Liver (tissue), 9 donors: ENCODE measurements around the gene OSMR. TPM values are rescaled to one million over a fixed set of nuclear protein-coding genes. Genes with fewer than 3 reads are reported as not detected.

ENCODE experiments used
- DNase-seq: peaks from one replicate; pipeline ENCODE4 v3.0.0-alpha.2; 2017; ENCODE audit warnings: low spot score
- H3K27ac ChIP-seq, 2 donors: one replicate each; pipeline ENCODE4 v1.7.0; 2013; ENCODE audit warnings: inconsistent platforms in 2 of 2, low read length in 2 of 2, control low read depth in 1 of 2, low read depth in 1 of 2, mild to moderate bottlenecking in 1 of 2
- H3K27me3 ChIP-seq, 4 donors: one replicate each; pipeline versions ENCODE4 v1.6.1 to v1.7.0; 2013; ENCODE audit warnings: low read length in 3 of 4, inconsistent platforms in 1 of 4, mild to moderate bottlenecking in 1 of 4, moderate library complexity in 1 of 4; ENCODE audit not compliant: control insufficient read depth in 4 of 4, insufficient read depth in 4 of 4
- H3K36me3 ChIP-seq, 4 donors: one replicate each; pipeline versions ENCODE4 v1.6.1 to v1.7.0; 2013; ENCODE audit warnings: low read length in 3 of 4, mild to moderate bottlenecking in 3 of 4, low read depth in 1 of 4, moderate library complexity in 1 of 4; ENCODE audit not compliant: control insufficient read depth in 4 of 4, insufficient read depth in 3 of 4
- H3K4me1 ChIP-seq, 4 donors: one replicate each; pipeline versions ENCODE4 v1.6.1 to v1.7.0; 2013; ENCODE audit warnings: low read length in 3 of 4, mild to moderate bottlenecking in 3 of 4, moderate library complexity in 1 of 4; ENCODE audit not compliant: control insufficient read depth in 4 of 4, insufficient read depth in 4 of 4
- H3K4me3 ChIP-seq, 3 donors: one replicate each; pipeline versions ENCODE4 v1.6.1 to v1.7.0; 2013; ENCODE audit warnings: low read length in 3 of 3, control low read depth in 1 of 3, low read depth in 1 of 3, mild to moderate bottlenecking in 1 of 3
- H3K9ac ChIP-seq, 2 donors: one replicate each; pipeline ENCODE4 v1.7.0; 2013; ENCODE audit warnings: low read length in 2 of 2, mild to moderate bottlenecking in 2 of 2, moderate library complexity in 2 of 2, control low read depth in 1 of 2, low read depth in 1 of 2
- H3K9me3 ChIP-seq, 4 donors: one replicate each; pipeline versions ENCODE4 v1.6.1 to v1.7.0; 2013; ENCODE audit warnings: low read length in 3 of 4; ENCODE audit not compliant: control insufficient read depth in 4 of 4
- ATF3 ChIP-seq: IDR thresholded peaks from 2 replicates; pipeline ENCODE4 v1.6.1; 2016; ENCODE audit warnings: antibody characterized with exemption
- EGR1 ChIP-seq, 2 donors: IDR thresholded peaks; 2 replicates each; pipeline ENCODE4 v1.6.1; 2016 to 2018; ENCODE audit warnings: antibody characterized with exemption in 2 of 2, low read depth in 2 of 2
- FOXA1 ChIP-seq: IDR thresholded peaks from 2 replicates; pipeline ENCODE4 v1.6.1; 2016; ENCODE audit warnings: antibody characterized with exemption
- FOXA2 ChIP-seq: IDR thresholded peaks from 2 replicates; pipeline ENCODE4 v1.6.1; 2016; ENCODE audit warnings: antibody characterized with exemption
- GABPA ChIP-seq, 2 donors: IDR thresholded peaks in 1 of 2; conservative IDR thresholded peaks in 1 of 2; 2 replicates each; pipeline ENCODE4 v1.6.1; 2016; ENCODE audit warnings: antibody characterized with exemption in 2 of 2, mild to moderate bottlenecking in 1 of 2, moderate library complexity in 1 of 2
- HNF4G ChIP-seq: IDR thresholded peaks from 2 replicates; pipeline ENCODE4 v1.6.1; 2016; ENCODE audit warnings: antibody characterized with exemption
- JUND ChIP-seq, 2 donors: IDR thresholded peaks; 2 replicates each; pipeline ENCODE4 v1.6.1; 2016; ENCODE audit warnings: antibody characterized with exemption in 2 of 2
- MAX ChIP-seq: IDR thresholded peaks from 2 replicates; pipeline ENCODE4 v1.6.1; 2016; ENCODE audit warnings: antibody characterized with exemption
- NR2F2 ChIP-seq: IDR thresholded peaks from 2 replicates; pipeline ENCODE4 v1.6.1; 2016; ENCODE audit warnings: antibody characterized with exemption
- RAD21 ChIP-seq, 2 donors: IDR thresholded peaks; 2 replicates each; pipeline ENCODE4 v1.6.1; 2016; ENCODE audit warnings: antibody characterized with exemption in 2 of 2, mild to moderate bottlenecking in 2 of 2
- RXRA ChIP-seq, 2 donors: IDR thresholded peaks; 2 replicates each; pipeline ENCODE4 v1.6.1; 2017 to 2018; ENCODE audit warnings: antibody characterized with exemption in 2 of 2, mild to moderate bottlenecking in 1 of 2
- SP1 ChIP-seq: IDR thresholded peaks from 2 replicates; pipeline ENCODE4 v1.6.1; 2018; ENCODE audit warnings: antibody characterized with exemption, mild to moderate bottlenecking
- TAF1 ChIP-seq: conservative IDR thresholded peaks from 2 replicates; pipeline ENCODE4 v1.6.1; 2016; ENCODE audit warnings: antibody characterized with exemption, mild to moderate bottlenecking
- YY1 ChIP-seq: IDR thresholded peaks from 2 replicates; pipeline ENCODE4 v1.6.1; 2016; ENCODE audit warnings: antibody characterized with exemption, mild to moderate bottlenecking
- ZBTB33 ChIP-seq: IDR thresholded peaks from 2 replicates; pipeline ENCODE4 v1.6.1; 2016; ENCODE audit warnings: antibody characterized with exemption
- WGBS: extraction: QIAGEN DNeasy Blood & Tissue Kit; methylation state at CpG from one replicate; pipeline ENCODE4 v1.1.7; 2013; 5-methylcytosine and 5-hydroxymethylcytosine counted together
- polyA plus RNA-seq, 2 donors: library from polyadenylated mRNA; stranded (reverse) in 1 of 2; unstranded in 1 of 2; fragments of 200-250 nt in 1 of 2; fragments of >200 nt in 1 of 2; fragmentation: Nextera tagmentation in 1 of 2; extraction: Ambion mirVana in 1 of 2; gene quantifications; one replicate each; pipeline versions ENCODE4 v1.2.1 to v1.2.3, GENCODE V29; 2013 to 2015
- total RNA-seq, 2 donors: library from RNA; depleted of rRNA; stranded (reverse); fragments of >200 nt; gene quantifications; one replicate each; pipeline ENCODE4 v1.2.3, GENCODE V29; 2014
- donor health status: healthy.
- donor health status: healthy.
- donor health status: healthy.
- donor health status: healthy.
- donor health status: healthy.

OSMR gene
- total and polyA plus RNA-seq, 4 donors = 4.3 to 34.5 (median 11.7) TPM

GRCh38 chr5:38879078-38879460 lies 33.3 kb downstream of the OSMR start (continued):
- TF ChIP-seq EGR1 (IDR thresholded peaks at IDR 0.05; ENCODE audit: low read depth in 2 of 2) = no peak
- TF ChIP-seq ATF3 = no peak
- no peak for TF ChIP-seq JUND (IDR thresholded peaks at IDR 0.05)
- no peak for TF ChIP-seq ZBTB33

- no peak overlapping the region for H3K9ac ChIP-seq
- H3K27ac ChIP-seq = no peak overlapping the region
- H3K36me3 ChIP-seq = peaks cover 3 to 31% (median 16%) of the 10 kb centered on the region in 4 donors
- DNase-seq = no peak
- TF ChIP-seq GABPA (IDR thresholded peaks at IDR 0.05 in 1 of 2, conservative IDR thresholded peaks at IDR 0.05 in 1 of 2) = no peak
- TF ChIP-seq HNF4G = no peak
- no peak for TF ChIP-seq SP1
- TF ChIP-seq EGR1 (IDR thresholded peaks at IDR 0.05; ENCODE audit: low read depth in 2 of 2) = no peak
- no peak for TF ChIP-seq FOXA2
- TF ChIP-seq YY1 = no peak
- TF ChIP-seq RAD21 (IDR thresholded peaks at IDR 0.05) = no peak
- no peak for TF ChIP-seq RXRA (IDR thresholded peaks at IDR 0.05)
- no peak for TF ChIP-seq NR2F2
- TF ChIP-seq ZBTB33 = no peak
- TF ChIP-seq JUND (IDR thresholded peaks at IDR 0.05) = no peak
- no peak for TF ChIP-seq MAX
- no peak for TF ChIP-seq FOXA1
- TF ChIP-seq TAF1 = no peak
- 69% methylated on average over 3 of the region's 3 CpGs for WGBS
- no peak overlapping the region for H3K4me3 ChIP-seq
- H3K27me3 ChIP-seq = no peaks in the 10 kb centered on the region
- H3K9me3 ChIP-seq = no peaks in the 10 kb centered on the region
- H3K4me1 ChIP-seq = no peaks in the 10 kb centered on the region
These were observed 38.0 kb downstream of the OSMR start for GRCh38 chr5:38883842-38884241.

- Histone ChIP-seq H3K27ac (no peak overlapping the region), H3K4me1 (no peaks in the 10 kb centered on the region), H3K4me3 (no peak overlapping the region), H3K27me3 (no peaks in the 10 kb centered on the region), H3K9me3 (no peaks in the 10 kb centered on the region), H3K36me3 (peaks cover 3 to 31% (median 16%) of the 10 kb centered on the region in 4 donors), H3K9ac (no peak overlapping the region)
- 89% methylated on average over 3 of the region's 3 CpGs for WGBS
- DNase-seq = no peak
- TF ChIP-seq NR2F2 = no peak
- no peak for TF ChIP-seq GABPA (IDR thresholded peaks at IDR 0.05 in 1 of 2, conservative IDR thresholded peaks at IDR 0.05 in 1 of 2)
- TF ChIP-seq YY1 = no peak
- TF ChIP-seq SP1 = no peak
- no peak for TF ChIP-seq EGR1 (IDR thresholded peaks at IDR 0.05; ENCODE audit: low read depth in 2 of 2)
- no peak for TF ChIP-seq MAX
- no peak for TF ChIP-seq RAD21 (IDR thresholded peaks at IDR 0.05)
- TF ChIP-seq JUND (IDR thresholded peaks at IDR 0.05) = no peak
These were observed 39.4 kb downstream of the OSMR start for GRCh38 chr5:38885208-38885607.
